HL-60 (cell line): Measurements from ENCODE around the gene SCYL1.

Source experiments
- DNase-seq, 2 experiments: peaks; one replicate each; pipeline ENCODE4 v3.0.0-alpha.2; 2010 to 2020; ENCODE audit warnings: low read depth in 1 of 2, low spot score in 1 of 2
- H3K27ac ChIP-seq: fragments of 250-450 bp; sonication (Bioruptor Pico); replicated peaks from 2 replicates; pipeline ENCODE4 v1.5.1; 2020; ENCODE audit warnings: mild to moderate bottlenecking, moderate library complexity
- H3K27me3 ChIP-seq: fragments of 250-450 bp; sonication (Bioruptor Pico); 2 replicates; pipeline ENCODE4 v1.5.1; 2021; ENCODE audit warnings: mild to moderate bottlenecking, moderate library complexity; ENCODE audit not compliant: insufficient read depth, poor library complexity, severe bottlenecking
- H3K4me3 ChIP-seq: replicated peaks from 2 replicates; pipeline ENCODE4 v1.5.1; 2011; ENCODE audit warnings: mild to moderate bottlenecking, control low read depth, low read length; ENCODE audit not compliant: insufficient read depth
- GABPA ChIP-seq: IDR thresholded peaks from 2 replicates; pipeline ENCODE4 v1.6.1; 2012; ENCODE audit warnings: low read depth
- POLR2AphosphoS5 ChIP-seq: IDR thresholded peaks from 2 replicates; pipeline ENCODE4 v1.6.1; 2012; ENCODE audit warnings: low read depth
- SPI1 ChIP-seq: IDR thresholded peaks from 2 replicates; pipeline ENCODE4 v1.6.1; 2012; ENCODE audit warnings: low read depth, mild to moderate bottlenecking, borderline replicate concordance
- TF ChIP-seq, protein P1 (sequence below): IDR thresholded peaks from 2 replicates; pipeline ENCODE4 v1.6.1; 2012; ENCODE audit warnings: low read depth; ENCODE audit not compliant: insufficient replicate concordance
- TF ChIP-seq, protein P2 (sequence below): IDR thresholded peaks from one replicate; pipeline ENCODE4 v1.5.1; 2011; ENCODE audit warnings: low read length, control low read depth, inconsistent platforms; ENCODE audit not compliant: insufficient read depth

SCYL1 gene

DNA sequence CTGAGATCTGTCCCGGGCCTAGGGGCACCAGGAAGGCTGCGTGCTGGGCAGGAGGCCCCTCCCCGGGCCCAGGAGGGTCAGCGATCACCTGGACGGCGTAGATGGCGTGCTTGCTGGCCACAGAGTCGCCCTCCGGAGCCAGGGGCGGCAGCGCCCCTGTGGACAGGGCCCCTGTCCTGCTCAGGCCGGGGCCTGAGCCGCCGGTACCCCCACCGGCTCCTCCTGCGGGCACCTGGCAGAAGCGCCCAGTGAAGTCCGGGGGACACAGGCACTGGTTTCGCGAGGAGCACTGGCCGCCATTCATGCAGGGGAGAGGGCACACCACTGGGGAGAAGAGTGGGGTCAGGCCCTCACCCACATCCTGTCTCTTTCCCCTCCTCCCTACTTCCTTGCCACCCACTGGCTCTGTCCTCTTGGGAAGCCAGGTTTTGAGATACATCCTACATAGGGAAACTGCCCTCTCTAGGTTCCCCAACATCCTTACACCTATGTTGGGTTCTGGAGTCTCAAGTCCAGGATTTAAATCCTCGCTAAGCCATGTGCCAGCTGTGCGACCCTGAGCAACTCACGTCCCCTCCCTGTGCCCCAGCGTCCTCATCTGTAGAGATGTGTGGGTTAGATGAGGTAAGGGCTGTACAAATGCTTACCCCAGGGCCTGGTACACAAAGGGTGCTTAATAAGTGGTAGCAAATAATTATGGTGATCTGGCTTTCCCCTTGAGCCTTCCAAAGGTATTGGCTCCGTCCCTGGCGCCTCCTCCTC is 29.4 kb downstream of the SCYL1 start:
- Histone ChIP-seq H3K27ac (no peak overlapping the region), H3K4me3 (no peak overlapping the region), H3K27me3 (no peaks in the 10 kb centered on the region)
- TF ChIP-seq GABPA, result no peak
- no peak for TF ChIP-seq SPI1
- TF ChIP-seq POLR2AphosphoS5, result no peak
- TF ChIP-seq, protein P1, sequence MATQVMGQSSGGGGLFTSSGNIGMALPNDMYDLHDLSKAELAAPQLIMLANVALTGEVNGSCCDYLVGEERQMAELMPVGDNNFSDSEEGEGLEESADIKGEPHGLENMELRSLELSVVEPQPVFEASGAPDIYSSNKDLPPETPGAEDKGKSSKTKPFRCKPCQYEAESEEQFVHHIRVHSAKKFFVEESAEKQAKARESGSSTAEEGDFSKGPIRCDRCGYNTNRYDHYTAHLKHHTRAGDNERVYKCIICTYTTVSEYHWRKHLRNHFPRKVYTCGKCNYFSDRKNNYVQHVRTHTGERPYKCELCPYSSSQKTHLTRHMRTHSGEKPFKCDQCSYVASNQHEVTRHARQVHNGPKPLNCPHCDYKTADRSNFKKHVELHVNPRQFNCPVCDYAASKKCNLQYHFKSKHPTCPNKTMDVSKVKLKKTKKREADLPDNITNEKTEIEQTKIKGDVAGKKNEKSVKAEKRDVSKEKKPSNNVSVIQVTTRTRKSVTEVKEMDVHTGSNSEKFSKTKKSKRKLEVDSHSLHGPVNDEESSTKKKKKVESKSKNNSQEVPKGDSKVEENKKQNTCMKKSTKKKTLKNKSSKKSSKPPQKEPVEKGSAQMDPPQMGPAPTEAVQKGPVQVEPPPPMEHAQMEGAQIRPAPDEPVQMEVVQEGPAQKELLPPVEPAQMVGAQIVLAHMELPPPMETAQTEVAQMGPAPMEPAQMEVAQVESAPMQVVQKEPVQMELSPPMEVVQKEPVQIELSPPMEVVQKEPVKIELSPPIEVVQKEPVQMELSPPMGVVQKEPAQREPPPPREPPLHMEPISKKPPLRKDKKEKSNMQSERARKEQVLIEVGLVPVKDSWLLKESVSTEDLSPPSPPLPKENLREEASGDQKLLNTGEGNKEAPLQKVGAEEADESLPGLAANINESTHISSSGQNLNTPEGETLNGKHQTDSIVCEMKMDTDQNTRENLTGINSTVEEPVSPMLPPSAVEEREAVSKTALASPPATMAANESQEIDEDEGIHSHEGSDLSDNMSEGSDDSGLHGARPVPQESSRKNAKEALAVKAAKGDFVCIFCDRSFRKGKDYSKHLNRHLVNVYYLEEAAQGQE, result no peak
- TF ChIP-seq, protein P2, sequence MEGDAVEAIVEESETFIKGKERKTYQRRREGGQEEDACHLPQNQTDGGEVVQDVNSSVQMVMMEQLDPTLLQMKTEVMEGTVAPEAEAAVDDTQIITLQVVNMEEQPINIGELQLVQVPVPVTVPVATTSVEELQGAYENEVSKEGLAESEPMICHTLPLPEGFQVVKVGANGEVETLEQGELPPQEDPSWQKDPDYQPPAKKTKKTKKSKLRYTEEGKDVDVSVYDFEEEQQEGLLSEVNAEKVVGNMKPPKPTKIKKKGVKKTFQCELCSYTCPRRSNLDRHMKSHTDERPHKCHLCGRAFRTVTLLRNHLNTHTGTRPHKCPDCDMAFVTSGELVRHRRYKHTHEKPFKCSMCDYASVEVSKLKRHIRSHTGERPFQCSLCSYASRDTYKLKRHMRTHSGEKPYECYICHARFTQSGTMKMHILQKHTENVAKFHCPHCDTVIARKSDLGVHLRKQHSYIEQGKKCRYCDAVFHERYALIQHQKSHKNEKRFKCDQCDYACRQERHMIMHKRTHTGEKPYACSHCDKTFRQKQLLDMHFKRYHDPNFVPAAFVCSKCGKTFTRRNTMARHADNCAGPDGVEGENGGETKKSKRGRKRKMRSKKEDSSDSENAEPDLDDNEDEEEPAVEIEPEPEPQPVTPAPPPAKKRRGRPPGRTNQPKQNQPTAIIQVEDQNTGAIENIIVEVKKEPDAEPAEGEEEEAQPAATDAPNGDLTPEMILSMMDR, result no peak
- no peak for DNase-seq

DNA sequence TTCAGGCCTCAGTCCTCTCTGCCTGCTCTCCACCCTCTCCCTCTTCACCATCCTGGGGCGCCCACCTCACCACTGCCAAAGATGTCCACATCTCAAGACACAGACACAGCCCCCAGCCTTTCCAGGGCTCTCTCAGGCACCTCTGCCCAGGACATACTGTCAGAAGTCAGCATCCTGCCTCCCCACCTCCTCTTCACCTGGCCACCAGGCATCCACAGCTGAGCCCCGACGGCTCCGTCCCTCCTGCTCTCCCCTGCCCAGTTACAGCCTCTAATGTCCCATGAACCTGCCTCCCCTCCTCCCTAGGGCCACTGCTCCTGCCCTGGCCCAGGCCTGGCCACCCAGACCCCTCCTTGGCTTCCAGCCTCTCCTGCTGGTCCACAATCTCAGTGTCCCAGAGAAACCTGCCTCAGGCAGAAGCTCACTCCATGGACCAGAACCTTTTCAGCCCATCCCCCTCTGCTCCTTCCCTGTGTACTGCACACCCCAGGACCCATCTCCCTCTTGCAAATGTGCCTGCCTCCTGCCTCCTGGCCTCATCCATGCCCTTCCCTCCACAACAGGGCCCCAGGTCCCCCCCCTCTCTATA is 30.1 kb downstream of the SCYL1 start:
- Histone ChIP-seq H3K27ac (no peak overlapping the region), H3K27me3 (no peaks in the 10 kb centered on the region), H3K4me3 (no peak overlapping the region)
- no peak for DNase-seq
- TF ChIP-seq POLR2AphosphoS5 (no peak), SPI1 (no peak), GABPA (no peak)
- TF ChIP-seq, protein P1, result no peak
- TF ChIP-seq, protein P2, result no peak

DNA sequence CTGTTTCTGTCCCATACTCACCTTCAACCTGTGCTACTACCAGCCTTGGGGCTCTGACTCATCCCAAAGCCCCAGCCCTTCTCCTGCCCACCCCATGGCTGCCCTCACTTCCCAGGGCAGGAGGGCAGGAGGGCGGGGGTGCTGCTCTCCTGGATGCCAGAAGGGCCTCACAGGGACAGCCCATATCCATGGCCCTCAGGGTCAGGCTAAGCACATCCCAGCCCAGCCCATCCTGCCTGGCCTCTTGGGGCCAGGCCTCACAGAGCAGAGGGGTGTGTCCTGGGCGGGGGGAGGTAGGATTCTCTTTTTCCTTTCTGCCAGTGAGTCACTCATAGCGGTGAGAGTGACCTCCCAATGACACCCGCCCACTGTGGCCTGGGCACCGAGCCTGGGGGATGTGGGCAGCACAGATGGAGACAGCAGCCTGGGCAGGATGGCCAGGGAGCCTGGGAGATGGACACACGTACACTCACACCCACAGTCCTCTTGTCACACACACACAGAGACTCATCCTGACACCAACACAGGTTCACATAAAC is 30.9 kb downstream of the SCYL1 start:
- peak in 1 of 2 experiments; percentile 63 for DNase-seq
- H3K4me3 ChIP-seq, result no peak overlapping the region
- H3K27me3 ChIP-seq, result no peaks in the 10 kb centered on the region
- no peak for TF ChIP-seq GABPA
- TF ChIP-seq SPI1, result no peak
- TF ChIP-seq POLR2AphosphoS5, result no peak
- TF ChIP-seq, protein P1, result no peak
- TF ChIP-seq, protein P2, result no peak
- no peak overlapping the region for H3K27ac ChIP-seq
